Measurements from ENCODE around the gene ZNF862. TPM values are rescaled to one million over a fixed set of nuclear protein-coding genes. Genes with fewer than 3 reads are reported as not detected.

Gene ZNF862
- total and polyA plus RNA-seq, 12 donors: 3.9 to 13.3 (median 10.2) TPM

DNA sequence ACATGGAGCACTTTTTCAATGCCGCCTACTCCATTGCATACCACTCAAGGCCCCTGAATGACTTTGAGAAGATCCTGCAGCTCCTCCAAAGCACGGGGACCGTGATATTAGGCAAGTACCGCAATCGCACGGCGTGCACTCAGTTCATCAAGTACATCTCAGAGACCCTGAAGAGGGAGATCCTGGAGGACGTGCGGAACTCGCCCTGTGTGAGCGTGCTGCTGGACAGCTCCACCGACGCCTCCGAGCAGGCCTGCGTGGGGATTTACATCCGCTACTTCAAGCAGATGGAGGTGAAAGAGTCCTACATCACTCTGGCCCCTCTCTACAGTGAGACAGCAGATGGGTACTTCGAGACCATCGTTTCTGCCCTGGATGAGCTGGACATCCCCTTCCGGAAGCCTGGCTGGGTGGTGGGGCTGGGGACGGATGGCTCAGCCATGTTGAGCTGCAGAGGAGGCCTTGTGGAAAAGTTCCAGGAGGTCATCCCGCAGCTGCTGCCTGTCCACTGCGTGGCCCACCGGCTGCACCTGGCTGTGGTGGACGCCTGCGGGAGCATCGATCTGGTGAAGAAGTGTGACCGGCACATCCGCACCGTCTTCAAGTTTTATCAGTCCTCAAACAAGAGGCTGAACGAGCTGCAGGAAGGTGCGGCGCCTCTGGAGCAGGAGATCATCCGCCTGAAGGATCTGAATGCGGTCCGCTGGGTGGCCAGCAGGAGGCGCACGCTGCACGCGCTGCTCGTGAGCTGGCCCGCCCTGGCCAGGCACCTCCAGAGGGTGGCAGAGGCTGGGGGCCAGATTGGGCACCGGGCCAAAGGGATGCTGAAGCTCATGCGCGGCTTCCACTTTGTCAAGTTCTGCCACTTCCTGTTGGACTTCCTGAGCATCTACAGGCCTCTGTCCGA is 22.9 kb downstream of the ZNF862 start:
- Histone ChIP-seq H3K9me3 (no peaks in the 10 kb centered on the region), H3K27ac (no peak overlapping the region), H3K4me1 (peaks cover 0 to 14% (median 1%) of the 10 kb centered on the region in 9 donors), H3K27me3 (no peaks in the 10 kb centered on the region), H3K36me3 (peaks cover 0 to 73% (median 44%) of the 10 kb centered on the region in 9 donors), H3K4me3 (no peak overlapping the region)
- WGBS, 2 donors: 81 to 83% methylated on average over 45 of the region's 45 CpGs
- DNase-seq (no peak), ATAC-seq (peak in 1 of 8 donors; percentile 32)
- TF ChIP-seq, protein P1, sequence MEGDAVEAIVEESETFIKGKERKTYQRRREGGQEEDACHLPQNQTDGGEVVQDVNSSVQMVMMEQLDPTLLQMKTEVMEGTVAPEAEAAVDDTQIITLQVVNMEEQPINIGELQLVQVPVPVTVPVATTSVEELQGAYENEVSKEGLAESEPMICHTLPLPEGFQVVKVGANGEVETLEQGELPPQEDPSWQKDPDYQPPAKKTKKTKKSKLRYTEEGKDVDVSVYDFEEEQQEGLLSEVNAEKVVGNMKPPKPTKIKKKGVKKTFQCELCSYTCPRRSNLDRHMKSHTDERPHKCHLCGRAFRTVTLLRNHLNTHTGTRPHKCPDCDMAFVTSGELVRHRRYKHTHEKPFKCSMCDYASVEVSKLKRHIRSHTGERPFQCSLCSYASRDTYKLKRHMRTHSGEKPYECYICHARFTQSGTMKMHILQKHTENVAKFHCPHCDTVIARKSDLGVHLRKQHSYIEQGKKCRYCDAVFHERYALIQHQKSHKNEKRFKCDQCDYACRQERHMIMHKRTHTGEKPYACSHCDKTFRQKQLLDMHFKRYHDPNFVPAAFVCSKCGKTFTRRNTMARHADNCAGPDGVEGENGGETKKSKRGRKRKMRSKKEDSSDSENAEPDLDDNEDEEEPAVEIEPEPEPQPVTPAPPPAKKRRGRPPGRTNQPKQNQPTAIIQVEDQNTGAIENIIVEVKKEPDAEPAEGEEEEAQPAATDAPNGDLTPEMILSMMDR (IDR thresholded peaks at IDR 0.05): peak in 5 of 9 donors; percentile 23 to 45 (median 27)
- intact Hi-C loops (cut with DNase I): no loop called here

DNA sequence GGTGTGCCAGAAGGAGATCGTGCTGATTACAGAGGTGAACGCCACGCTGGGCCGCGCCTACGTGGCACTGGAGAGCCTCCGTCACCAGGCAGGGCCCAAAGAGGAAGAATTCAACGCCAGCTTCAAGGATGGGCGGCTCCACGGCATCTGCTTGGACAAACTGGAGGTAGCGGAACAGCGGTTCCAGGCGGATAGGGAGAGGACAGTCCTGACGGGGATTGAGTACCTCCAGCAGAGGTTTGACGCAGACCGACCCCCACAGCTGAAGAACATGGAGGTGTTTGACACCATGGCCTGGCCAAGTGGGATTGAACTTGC is 23.5 kb downstream of the ZNF862 start:
- ATAC-seq (no peak), DNase-seq (no peak)
- TF ChIP-seq, protein P1 (IDR thresholded peaks at IDR 0.05): no peak
- WGBS, 2 donors: 91 to 96% methylated on average over 16 of the region's 16 CpGs
- H3K9me3 ChIP-seq: no peaks in the 10 kb centered on the region
- intact Hi-C loops (cut with DNase I): no loop called here
- peaks cover 0 to 20% (median under 1%) of the 10 kb centered on the region in 9 donors for H3K4me1 ChIP-seq
- H3K36me3 ChIP-seq: peaks cover 0 to 75% (median 44%) of the 10 kb centered on the region in 9 donors
- no peak overlapping the region for H3K27ac ChIP-seq
- H3K27me3 ChIP-seq: no peaks in the 10 kb centered on the region
- H3K4me3 ChIP-seq: no peak overlapping the region

DNA sequence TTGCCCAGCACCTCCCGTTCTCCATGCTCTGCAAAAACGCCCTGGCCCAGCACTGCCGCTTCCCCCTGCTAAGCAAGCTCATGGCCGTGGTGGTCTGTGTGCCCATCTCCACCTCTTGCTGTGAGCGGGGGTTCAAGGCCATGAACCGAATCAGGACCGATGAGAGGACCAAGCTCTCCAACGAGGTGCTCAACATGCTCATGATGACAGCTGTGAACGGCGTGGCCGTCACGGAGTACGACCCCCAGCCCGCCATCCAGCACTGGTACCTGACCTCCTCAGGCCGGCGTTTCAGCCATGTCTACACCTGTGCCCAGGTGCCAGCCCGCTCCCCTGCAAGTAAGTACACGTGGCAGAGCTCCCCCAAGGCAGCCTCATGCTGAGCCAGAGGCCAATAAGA is 24.0 kb downstream of the ZNF862 start:
- peaks cover 0 to 76% (median 44%) of the 10 kb centered on the region in 9 donors for H3K36me3 ChIP-seq
- H3K4me3 ChIP-seq: no peak overlapping the region
- no peaks in the 10 kb centered on the region for H3K9me3 ChIP-seq
- DNase-seq (no peak), ATAC-seq (no peak)
- peaks cover 0 to 25% (median 5%) of the 10 kb centered on the region in 9 donors for H3K4me1 ChIP-seq
- intact Hi-C loops (cut with DNase I): no loop called here
- 88 to 97% methylated on average over 18 of the region's 18 CpGs for WGBS, 2 donors
- TF ChIP-seq, protein P1 (IDR thresholded peaks at IDR 0.05): no peak
- no peaks in the 10 kb centered on the region for H3K27me3 ChIP-seq
- no peak overlapping the region for H3K27ac ChIP-seq

DNA sequence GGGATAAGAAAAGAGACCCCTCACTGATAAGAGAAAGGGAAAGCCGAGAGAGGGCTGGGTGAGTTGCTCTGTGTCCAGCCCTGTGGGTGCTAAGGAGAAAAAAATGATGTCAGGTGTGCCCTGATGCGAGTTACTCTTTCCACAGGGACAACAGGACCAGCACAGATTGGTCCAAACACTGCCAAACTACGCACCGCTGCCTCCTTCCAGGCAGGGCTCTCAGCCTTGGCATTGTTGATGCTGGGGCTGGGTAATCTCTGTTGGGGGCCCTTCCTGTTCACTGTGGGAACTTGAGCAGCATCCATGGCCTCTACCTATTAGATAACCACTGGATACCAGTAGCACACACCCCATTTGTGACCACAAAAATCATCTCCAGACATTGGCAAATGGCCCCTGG is 25.3 kb downstream of the ZNF862 start:
- ATAC-seq (no peak), DNase-seq (no peak)
- no peak overlapping the region for H3K4me3 ChIP-seq
- TF ChIP-seq, protein P1 (IDR thresholded peaks at IDR 0.05): no peak
- H3K9me3 ChIP-seq: no peaks in the 10 kb centered on the region
- peaks cover 0 to 38% (median 14%) of the 10 kb centered on the region in 9 donors for H3K4me1 ChIP-seq
- 98 to 99% methylated on average over 4 of the region's 4 CpGs for WGBS, 2 donors
- no peaks in the 10 kb centered on the region for H3K27me3 ChIP-seq
- intact Hi-C loops (cut with DNase I): no loop called here
- no peak overlapping the region for H3K27ac ChIP-seq
- peaks cover 0 to 75% (median 44%) of the 10 kb centered on the region in 9 donors for H3K36me3 ChIP-seq
